Measurements from ENCODE around the gene DTX3.

DTX3 gene

GRCh38 chr12:57626111-57626920 lies 21.7 kb downstream of the DTX3 start:
- peaks cover 95% of the 10 kb centered on the region for H3K27me3 ChIP-seq (ENCODE audit: control insufficient read depth, low read length)
- H3F3A ChIP-seq (ENCODE audit: control insufficient read depth, insufficient read depth): 0 out of 2 replicates have a peak, but pooled peaks cover 2% of the 10 kb centered on the region
- H3K4me2 ChIP-seq (ENCODE audit: low read length): no peak overlapping the region
- H3K79me2 ChIP-seq (ENCODE audit: control insufficient read depth, low read length): no peaks in the 10 kb centered on the region
- no peaks in the 10 kb centered on the region for H3K4me1 ChIP-seq (ENCODE audit: control insufficient read depth, low read length)
- H3K4me3 ChIP-seq (ENCODE audit: low read length): no peak overlapping the region
- no peak for TF ChIP-seq CTCF (IDR thresholded peaks at IDR 0.05; ENCODE audit: low read depth, low read length, poor library complexity, severe bottlenecking)
- no peak for TF ChIP-seq EZH2phosphoT487 (IDR thresholded peaks at IDR 0.05; ENCODE audit: borderline replicate concordance, low read length)
- no peaks in the 10 kb centered on the region for H3K9me3 ChIP-seq (ENCODE audit: control insufficient read depth, insufficient read depth, low read length)
- no peaks in the 10 kb centered on the region for H3K36me3 ChIP-seq (ENCODE audit: control insufficient read depth, low read length)
- H4K20me1 ChIP-seq (ENCODE audit: control insufficient read depth, insufficient read depth, low read depth, low read length): no peaks in the 10 kb centered on the region
- H3K27ac ChIP-seq (ENCODE audit: low read depth, low read length): no peak overlapping the region
- H3K9me2 ChIP-seq (replicated peaks; ENCODE audit: control insufficient read depth, low read length): no peaks in the 10 kb centered on the region

DNA sequence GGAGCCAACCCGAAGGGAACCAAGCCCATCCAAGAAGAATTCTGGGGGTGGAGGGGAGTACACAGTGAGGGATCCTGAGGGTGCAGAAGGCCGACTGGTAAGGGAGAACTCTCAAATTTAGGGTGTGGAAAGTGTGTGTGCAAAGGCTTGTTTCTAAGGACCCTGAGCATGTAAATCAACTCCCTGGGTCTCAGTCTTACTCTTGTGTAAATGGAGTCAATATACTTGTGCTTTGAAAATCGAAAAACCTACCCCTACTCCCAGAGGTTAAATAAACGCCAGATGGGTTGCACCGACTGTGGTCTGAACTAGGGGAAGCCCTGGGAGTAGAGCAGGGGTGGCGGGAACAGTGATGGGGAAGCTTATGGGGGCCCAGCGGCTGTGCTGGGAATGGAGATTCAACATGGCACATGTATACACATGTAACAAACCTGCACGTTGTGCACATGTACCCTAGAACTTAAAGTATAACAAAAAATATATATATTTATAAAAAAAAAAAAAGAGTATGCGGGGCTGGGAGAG lies 22.4 kb downstream of the DTX3 start:
- no peak overlapping the region for H3K4me2 ChIP-seq (ENCODE audit: low read length)
- TF ChIP-seq EZH2phosphoT487 (IDR thresholded peaks at IDR 0.05; ENCODE audit: borderline replicate concordance, low read length) (no peak), CTCF (IDR thresholded peaks at IDR 0.05; ENCODE audit: low read depth, low read length, poor library complexity, severe bottlenecking) (no peak)
- 0 out of 2 replicates have a peak, but pooled peaks cover 2% of the 10 kb centered on the region for H3F3A ChIP-seq (ENCODE audit: control insufficient read depth, insufficient read depth)
- H3K79me2 ChIP-seq (ENCODE audit: control insufficient read depth, low read length): no peaks in the 10 kb centered on the region
- H3K4me1 ChIP-seq (ENCODE audit: control insufficient read depth, low read length): no peaks in the 10 kb centered on the region
- no peaks in the 10 kb centered on the region for H3K36me3 ChIP-seq (ENCODE audit: control insufficient read depth, low read length)
- H4K20me1 ChIP-seq (ENCODE audit: control insufficient read depth, insufficient read depth, low read depth, low read length): no peaks in the 10 kb centered on the region
- no peaks in the 10 kb centered on the region for H3K9me3 ChIP-seq (ENCODE audit: control insufficient read depth, insufficient read depth, low read length)
- no peaks in the 10 kb centered on the region for H3K9me2 ChIP-seq (replicated peaks; ENCODE audit: control insufficient read depth, low read length)
- H3K27ac ChIP-seq (ENCODE audit: low read depth, low read length): no peak overlapping the region
- peaks cover 95% of the 10 kb centered on the region for H3K27me3 ChIP-seq (ENCODE audit: control insufficient read depth, low read length)
- no peak overlapping the region for H3K4me3 ChIP-seq (ENCODE audit: low read length)

GRCh38 chr12:57627501-57628279 lies 23.1 kb downstream of the DTX3 start:
- Histone ChIP-seq H3K79me2 (ENCODE audit: control insufficient read depth, low read length) (no peaks in the 10 kb centered on the region), H3K9me2 (replicated peaks; ENCODE audit: control insufficient read depth, low read length) (no peaks in the 10 kb centered on the region), H3K4me3 (ENCODE audit: low read length) (no peak overlapping the region), H3K27me3 (ENCODE audit: control insufficient read depth, low read length) (peaks cover 95% of the 10 kb centered on the region), H3K4me2 (ENCODE audit: low read length) (no peak overlapping the region), H4K20me1 (ENCODE audit: control insufficient read depth, insufficient read depth, low read depth, low read length) (no peaks in the 10 kb centered on the region), H3K27ac (ENCODE audit: low read depth, low read length) (no peak overlapping the region), H3K9me3 (ENCODE audit: control insufficient read depth, insufficient read depth, low read length) (no peaks in the 10 kb centered on the region), H3K4me1 (ENCODE audit: control insufficient read depth, low read length) (peaks cover 4% of the 10 kb centered on the region), H3F3A (ENCODE audit: control insufficient read depth, insufficient read depth) (0 out of 2 replicates have a peak, but pooled peaks cover 2% of the 10 kb centered on the region), H3K36me3 (ENCODE audit: control insufficient read depth, low read length) (no peaks in the 10 kb centered on the region)
- TF ChIP-seq EZH2phosphoT487 (IDR thresholded peaks at IDR 0.05; ENCODE audit: borderline replicate concordance, low read length) (peak; percentile 65; the same call in 1 of the 2 replicates), CTCF (IDR thresholded peaks at IDR 0.05; ENCODE audit: low read depth, low read length, poor library complexity, severe bottlenecking) (peak; percentile 22)
